ENCODE results near the gene RHO. TPM values are rescaled to one million over a fixed set of nuclear protein-coding genes. Genes with fewer than 3 reads are reported as not detected.

RHO gene
- total RNA-seq, 2 experiments from 2014 or later, result not detected

- Histone ChIP-seq H3K36me3 (ENCODE audit: insufficient read depth, low read length) (peaks cover 2% of the 10 kb centered on the region), H3K4me1 (ENCODE audit: insufficient read depth, low read length) (peaks cover 24% of the 10 kb centered on the region), H3K27ac (ENCODE audit: low read depth in 1 of 2, low read length in 2 of 2) (no peak overlapping the region), H3K4me3 (ENCODE audit: low read length) (no peak overlapping the region), H3K9me3 (ENCODE audit: control insufficient read depth in 1 of 2, insufficient read depth in 1 of 2, low read length in 2 of 2) (no peaks in the 10 kb centered on the region), H3K27me3 (ENCODE audit: control insufficient read depth in 1 of 2, insufficient read depth in 2 of 2, low read length in 2 of 2) (no peaks in the 10 kb centered on the region)
- no peaks in the 10 kb centered on the region for H3K36me3 Mint-ChIP-seq (ENCODE audit: low read depth)
- DNase-seq (no peak), ATAC-seq (ENCODE audit: poor library complexity) (no peak)
- H3K4me3 Mint-ChIP-seq, result no peak overlapping the region
- ChIA-PET POLR2A (no interaction called here), CTCF (no interaction called here)
- H3K27me3 Mint-ChIP-seq, result no peaks in the 10 kb centered on the region
- TF ChIP-seq CTCF (IDR thresholded peaks at IDR 0.05), result no peak
- H3K9me3 Mint-ChIP-seq, result no peaks in the 10 kb centered on the region
- no peak overlapping the region for H3K27ac Mint-ChIP-seq
- intact Hi-C loops (cut with DNase I, micrococcal nuclease), result no loop called here
- peaks cover 16% of the 10 kb centered on the region for H3K4me1 Mint-ChIP-seq (ENCODE audit: low read depth)
These were observed 29.1 kb downstream of the RHO start for GRCh38 chr3:129557548-129557894.

GRCh38 chr3:129558081-129558771 lies 29.8 kb downstream of the RHO start:
- POLR2A ChIA-PET, result interaction anchor here (1.4 kb wide), 1 partner anchor 19 kb away, joined by 4 read pairs; no protein-coding TSS in a partner anchor
- Histone ChIP-seq H3K4me3 (ENCODE audit: low read length) (no peak overlapping the region), H3K36me3 (ENCODE audit: insufficient read depth, low read length) (peaks cover 7% of the 10 kb centered on the region), H3K27ac (ENCODE audit: low read depth in 1 of 2, low read length in 2 of 2) (no peak overlapping the region), H3K4me1 (ENCODE audit: insufficient read depth, low read length) (peaks cover 24% of the 10 kb centered on the region), H3K9me3 (ENCODE audit: control insufficient read depth in 1 of 2, insufficient read depth in 1 of 2, low read length in 2 of 2) (no peaks in the 10 kb centered on the region), H3K27me3 (ENCODE audit: control insufficient read depth in 1 of 2, insufficient read depth in 2 of 2, low read length in 2 of 2) (no peaks in the 10 kb centered on the region)
- no peak for TF ChIP-seq CTCF (IDR thresholded peaks at IDR 0.05)
- intact Hi-C loops (cut with DNase I, micrococcal nuclease), result no loop called here
- Mint-ChIP-seq H3K4me3 (no peak overlapping the region), H3K9me3 (no peaks in the 10 kb centered on the region), H3K27ac (peak overlapping the region; percentile 47), H3K36me3 (ENCODE audit: low read depth) (no peaks in the 10 kb centered on the region), H3K27me3 (no peaks in the 10 kb centered on the region), H3K4me1 (ENCODE audit: low read depth) (peaks cover 16% of the 10 kb centered on the region)
- DNase-seq (peak in 1 of 14 experiments; percentile 45), ATAC-seq (ENCODE audit: poor library complexity) (no peak)
- CTCF ChIA-PET, result no interaction called here

- Mint-ChIP-seq H3K9me3 (no peaks in the 10 kb centered on the region), H3K4me3 (no peak overlapping the region), H3K4me1 (ENCODE audit: low read depth) (peaks cover 11% of the 10 kb centered on the region), H3K27me3 (no peaks in the 10 kb centered on the region), H3K36me3 (ENCODE audit: low read depth) (no peaks in the 10 kb centered on the region), H3K27ac (no peak overlapping the region)
- Histone ChIP-seq H3K36me3 (ENCODE audit: insufficient read depth, low read length) (peaks cover 7% of the 10 kb centered on the region), H3K4me3 (ENCODE audit: low read length) (no peak overlapping the region), H3K9me3 (ENCODE audit: control insufficient read depth in 1 of 2, insufficient read depth in 1 of 2, low read length in 2 of 2) (no peaks in the 10 kb centered on the region), H3K4me1 (ENCODE audit: insufficient read depth, low read length) (peaks cover 16% of the 10 kb centered on the region), H3K27me3 (ENCODE audit: control insufficient read depth in 1 of 2, insufficient read depth in 2 of 2, low read length in 2 of 2) (no peaks in the 10 kb centered on the region), H3K27ac (ENCODE audit: low read depth in 1 of 2, low read length in 2 of 2) (no peak overlapping the region)
- DNase-seq (no peak), ATAC-seq (ENCODE audit: poor library complexity) (no peak)
- TF ChIP-seq CTCF (IDR thresholded peaks at IDR 0.05), result no peak
- CTCF ChIA-PET, result no interaction called here
- POLR2A ChIA-PET, result interaction anchor here (1.1 to 1.4 kb wide), 2 partner anchors 18 to 35 kb away, joined by 3 to 4 read pairs; no protein-coding TSS in a partner anchor
- intact Hi-C loops (cut with DNase I, micrococcal nuclease), result no loop called here
These were observed 30.5 kb downstream of the RHO start for GRCh38 chr3:129558772-129559564.
